Neural crest cell (in vitro differentiated cells): ENCODE measurements around the gene RAP2B. TPM values are rescaled to one million over a fixed set of nuclear protein-coding genes. Genes with fewer than 3 reads are reported as not detected.
A peak's percentile ranks its signal among the peaks of the same experiment; 100 is the strongest.

Source experiments
- DNase-seq: peaks from one replicate; pipeline ENCODE4 v3.0.0; 2021; ENCODE audit warnings: low read depth, mixed read lengths, low spot score
- H3K27ac Mint-ChIP-seq: one replicate; pipeline ENCODE4 v1.8.0; 2021; ENCODE audit warnings: mild to moderate bottlenecking, mixed read lengths; ENCODE audit not compliant: unreplicated experiment
- H3K27me3 Mint-ChIP-seq: 2 replicates; pipeline ENCODE4 v1.8.0; 2021; ENCODE audit warnings: low read depth, mild to moderate bottlenecking, mixed read lengths
- H3K36me3 Mint-ChIP-seq: 2 replicates; pipeline ENCODE4 v1.8.0; 2021; ENCODE audit warnings: low read depth, mild to moderate bottlenecking, mixed read lengths
- H3K4me1 Mint-ChIP-seq: 2 replicates; pipeline ENCODE4 v1.8.0; 2021; ENCODE audit warnings: mixed read lengths
- H3K4me3 Mint-ChIP-seq: one replicate; pipeline ENCODE4 v1.8.0; 2021; ENCODE audit warnings: mild to moderate bottlenecking, mixed read lengths
- H3K9me3 Mint-ChIP-seq: 2 replicates; pipeline ENCODE4 v1.8.0; 2021; ENCODE audit warnings: mixed read lengths
- CTCF ChIP-seq: fragments of 200-600 bp; sonication (generic); conservative IDR thresholded peaks from 2 replicates; pipeline ENCODE4 v1.5.0; 2021; ENCODE audit warnings: antibody characterized with exemption, mild to moderate bottlenecking
- total RNA-seq: library from RNA; stranded (reverse); gene quantifications from 2 replicates; pipeline ENCODE4 v1.2.1, GENCODE V29; 2021

Gene RAP2B
- total RNA-seq, 1 donor from 2014 or later = 14.4 TPM

- no peak for TF ChIP-seq CTCF
- H3K4me1 Mint-ChIP-seq = peaks cover 10% of the 10 kb centered on the region
- H3K27ac Mint-ChIP-seq = no peak overlapping the region
- H3K4me3 Mint-ChIP-seq = peak overlapping the region; percentile 47
- no peak for DNase-seq
- no peaks in the 10 kb centered on the region for H3K36me3 Mint-ChIP-seq
- no peaks in the 10 kb centered on the region for H3K27me3 Mint-ChIP-seq
- no peaks in the 10 kb centered on the region for H3K9me3 Mint-ChIP-seq
Observed at GRCh38 chr3:153158189-153158588, 3.8 kb upstream of the RAP2B start.

- H3K36me3 Mint-ChIP-seq = no peaks in the 10 kb centered on the region
- H3K4me1 Mint-ChIP-seq = peaks cover 20% of the 10 kb centered on the region
- H3K9me3 Mint-ChIP-seq = no peaks in the 10 kb centered on the region
- no peak for DNase-seq
- peak overlapping the region; percentile 96 for H3K4me3 Mint-ChIP-seq
- no peak overlapping the region for H3K27ac Mint-ChIP-seq
- H3K27me3 Mint-ChIP-seq = no peaks in the 10 kb centered on the region
- TF ChIP-seq CTCF = no peak
Observed at GRCh38 chr3:153158961-153159735, 2.9 kb upstream of the RAP2B start.

- H3K27ac Mint-ChIP-seq = no peak overlapping the region
- no peak for DNase-seq
- H3K4me1 Mint-ChIP-seq = peaks cover 27% of the 10 kb centered on the region
- TF ChIP-seq CTCF = no peak
- no peaks in the 10 kb centered on the region for H3K36me3 Mint-ChIP-seq
- peak overlapping the region; percentile 96 for H3K4me3 Mint-ChIP-seq
- H3K9me3 Mint-ChIP-seq = no peaks in the 10 kb centered on the region
- no peaks in the 10 kb centered on the region for H3K27me3 Mint-ChIP-seq
Observed at GRCh38 chr3:153159771-153160397, 2.1 kb upstream of the RAP2B start.

GRCh38 chr3:153160451-153161137, 1.4 kb upstream of the RAP2B start:
- Mint-ChIP-seq H3K27me3 (no peaks in the 10 kb centered on the region), H3K27ac (peak overlapping the region; percentile 89), H3K36me3 (no peaks in the 10 kb centered on the region), H3K9me3 (no peaks in the 10 kb centered on the region), H3K4me3 (peak overlapping the region; percentile 96), H3K4me1 (peaks cover 34% of the 10 kb centered on the region)
- TF ChIP-seq CTCF = no peak
- peak; percentile 62 for DNase-seq

GRCh38 chr3:153161138-153161713, 800 bp upstream of the RAP2B start:
- Mint-ChIP-seq H3K4me3 (peak overlapping the region; percentile 96), H3K4me1 (peaks cover 40% of the 10 kb centered on the region), H3K27ac (peak overlapping the region; percentile 98), H3K27me3 (no peaks in the 10 kb centered on the region), H3K9me3 (no peaks in the 10 kb centered on the region), H3K36me3 (no peaks in the 10 kb centered on the region)
- TF ChIP-seq CTCF = no peak
- peak; percentile 86 for DNase-seq
